ENCODE measurements around the gene TSEN54.
"Not testable (repeated sequence)": the region's sequence is repeated elsewhere in the genome, so short reads cannot be mapped to it uniquely, and the experiment has no call there.

The TSEN54 gene

GRCh38 chr17:75476752-75477489 lies 39.4 kb upstream of the TSEN54 start:
- Histone ChIP-seq H3K36me3 (ENCODE audit: control insufficient read depth, insufficient read depth, low read length) (no peaks in the 10 kb centered on the region), H3K9me3 (ENCODE audit: control insufficient read depth, insufficient read depth, low read length) (no peaks in the 10 kb centered on the region), H3K4me1 (ENCODE audit: control insufficient read depth, insufficient read depth, low read length) (peaks cover 1% of the 10 kb centered on the region; the same call in 1 of the 2 replicates), H3K27me3 (ENCODE audit: control insufficient read depth, insufficient read depth, low read length) (no peaks in the 10 kb centered on the region), H3K4me3 (ENCODE audit: low read length) (no peak overlapping the region), H3K27ac (ENCODE audit: low read length) (no peak overlapping the region)
- no CpG with 5 or more reads among the region's 11 CpGs for WGBS (ENCODE audit: insufficient coverage, insufficient read length)
- DNase-seq (ENCODE audit: low read depth, low spot score) = no peak

- not testable (repeated sequence) for H3K27me3 ChIP-seq (ENCODE audit: control insufficient read depth, insufficient read depth, low read length); H3K4me3 ChIP-seq (ENCODE audit: low read length); H3K36me3 ChIP-seq (ENCODE audit: control insufficient read depth, insufficient read depth, low read length); H3K27ac ChIP-seq (ENCODE audit: low read length); H3K9me3 ChIP-seq (ENCODE audit: control insufficient read depth, insufficient read depth, low read length); DNase-seq (ENCODE audit: low read depth, low spot score); H3K4me1 ChIP-seq (ENCODE audit: control insufficient read depth, insufficient read depth, low read length)
- no CpG with 5 or more reads among the region's 11 CpGs for WGBS (ENCODE audit: insufficient coverage, insufficient read length)
Observed at GRCh38 chr17:75477490-75477862, 38.9 kb upstream of the TSEN54 start.

GRCh38 chr17:75478508-75478907 lies 37.8 kb upstream of the TSEN54 start:
- no peak overlapping the region for H3K27ac ChIP-seq (ENCODE audit: low read length)
- no peaks in the 10 kb centered on the region for H3K9me3 ChIP-seq (ENCODE audit: control insufficient read depth, insufficient read depth, low read length)
- DNase-seq (ENCODE audit: low read depth, low spot score) = no peak
- WGBS (ENCODE audit: insufficient coverage, insufficient read length) = no CpG with 5 or more reads among the region's 7 CpGs
- H3K4me3 ChIP-seq (ENCODE audit: low read length) = no peak overlapping the region
- H3K4me1 ChIP-seq (ENCODE audit: control insufficient read depth, insufficient read depth, low read length) = peaks cover 1% of the 10 kb centered on the region; the same call in 1 of the 2 replicates
- H3K27me3 ChIP-seq (ENCODE audit: control insufficient read depth, insufficient read depth, low read length) = no peaks in the 10 kb centered on the region
- no peaks in the 10 kb centered on the region for H3K36me3 ChIP-seq (ENCODE audit: control insufficient read depth, insufficient read depth, low read length)

GRCh38 chr17:75480281-75480680 lies 36.0 kb upstream of the TSEN54 start:
- H3K4me1 ChIP-seq (ENCODE audit: control insufficient read depth, insufficient read depth, low read length) = peaks cover 1% of the 10 kb centered on the region; the same call in 1 of the 2 replicates
- no peaks in the 10 kb centered on the region for H3K36me3 ChIP-seq (ENCODE audit: control insufficient read depth, insufficient read depth, low read length)
- H3K27me3 ChIP-seq (ENCODE audit: control insufficient read depth, insufficient read depth, low read length) = no peaks in the 10 kb centered on the region
- no peaks in the 10 kb centered on the region for H3K9me3 ChIP-seq (ENCODE audit: control insufficient read depth, insufficient read depth, low read length)
- DNase-seq (ENCODE audit: low read depth, low spot score) = no peak
- H3K27ac ChIP-seq (ENCODE audit: low read length) = no peak overlapping the region
- no peak overlapping the region for H3K4me3 ChIP-seq (ENCODE audit: low read length)
- WGBS (ENCODE audit: insufficient coverage, insufficient read length) = no CpG with 5 or more reads among the region's 6 CpGs

GRCh38 chr17:75481194-75482068 lies 34.9 kb upstream of the TSEN54 start:
- no peaks in the 10 kb centered on the region for H3K27me3 ChIP-seq (ENCODE audit: control insufficient read depth, insufficient read depth, low read length)
- H3K27ac ChIP-seq (ENCODE audit: low read length) = no peak overlapping the region
- H3K36me3 ChIP-seq (ENCODE audit: control insufficient read depth, insufficient read depth, low read length) = no peaks in the 10 kb centered on the region
- WGBS (ENCODE audit: insufficient coverage, insufficient read length) = no CpG with 5 or more reads among the region's 13 CpGs
- H3K4me1 ChIP-seq (ENCODE audit: control insufficient read depth, insufficient read depth, low read length) = peaks cover 1% of the 10 kb centered on the region; the same call in 1 of the 2 replicates
- H3K9me3 ChIP-seq (ENCODE audit: control insufficient read depth, insufficient read depth, low read length) = no peaks in the 10 kb centered on the region
- H3K4me3 ChIP-seq (ENCODE audit: low read length) = no peak overlapping the region
- no peak for DNase-seq (ENCODE audit: low read depth, low spot score)

- Histone ChIP-seq H3K4me1 (ENCODE audit: control insufficient read depth, insufficient read depth, low read length) (peaks cover 1% of the 10 kb centered on the region; the same call in 1 of the 2 replicates), H3K9me3 (ENCODE audit: control insufficient read depth, insufficient read depth, low read length) (no peaks in the 10 kb centered on the region), H3K4me3 (ENCODE audit: low read length) (no peak overlapping the region), H3K27ac (ENCODE audit: low read length) (no peak overlapping the region), H3K27me3 (ENCODE audit: control insufficient read depth, insufficient read depth, low read length) (no peaks in the 10 kb centered on the region), H3K36me3 (ENCODE audit: control insufficient read depth, insufficient read depth, low read length) (no peaks in the 10 kb centered on the region)
- WGBS (ENCODE audit: insufficient coverage, insufficient read length) = no CpG with 5 or more reads among the region's 16 CpGs
- no peak for DNase-seq (ENCODE audit: low read depth, low spot score)
Observed at GRCh38 chr17:75482098-75482942, 34.0 kb upstream of the TSEN54 start.

- no peak for DNase-seq (ENCODE audit: low read depth, low spot score)
- no peaks in the 10 kb centered on the region for H3K9me3 ChIP-seq (ENCODE audit: control insufficient read depth, insufficient read depth, low read length)
- no CpG with 5 or more reads among the region's 12 CpGs for WGBS (ENCODE audit: insufficient coverage, insufficient read length)
- H3K27ac ChIP-seq (ENCODE audit: low read length) = no peak overlapping the region
- H3K4me1 ChIP-seq (ENCODE audit: control insufficient read depth, insufficient read depth, low read length) = no peaks in the 10 kb centered on the region
- no peak overlapping the region for H3K4me3 ChIP-seq (ENCODE audit: low read length)
- no peaks in the 10 kb centered on the region for H3K27me3 ChIP-seq (ENCODE audit: control insufficient read depth, insufficient read depth, low read length)
- H3K36me3 ChIP-seq (ENCODE audit: control insufficient read depth, insufficient read depth, low read length) = no peaks in the 10 kb centered on the region
Observed at GRCh38 chr17:75485688-75486087, 30.6 kb upstream of the TSEN54 start.

GRCh38 chr17:75486151-75486550 lies 30.2 kb upstream of the TSEN54 start:
- Histone ChIP-seq H3K27ac (ENCODE audit: low read length) (no peak overlapping the region), H3K36me3 (ENCODE audit: control insufficient read depth, insufficient read depth, low read length) (no peaks in the 10 kb centered on the region), H3K4me3 (ENCODE audit: low read length) (no peak overlapping the region), H3K27me3 (ENCODE audit: control insufficient read depth, insufficient read depth, low read length) (no peaks in the 10 kb centered on the region), H3K9me3 (ENCODE audit: control insufficient read depth, insufficient read depth, low read length) (no peaks in the 10 kb centered on the region), H3K4me1 (ENCODE audit: control insufficient read depth, insufficient read depth, low read length) (no peaks in the 10 kb centered on the region)
- no CpG with 5 or more reads among the region's 14 CpGs for WGBS (ENCODE audit: insufficient coverage, insufficient read length)
- no peak for DNase-seq (ENCODE audit: low read depth, low spot score)

GRCh38 chr17:75486951-75487350 lies 29.4 kb upstream of the TSEN54 start:
- H3K4me3 ChIP-seq (ENCODE audit: low read length) = no peak overlapping the region
- no peaks in the 10 kb centered on the region for H3K4me1 ChIP-seq (ENCODE audit: control insufficient read depth, insufficient read depth, low read length)
- no peaks in the 10 kb centered on the region for H3K27me3 ChIP-seq (ENCODE audit: control insufficient read depth, insufficient read depth, low read length)
- no peak overlapping the region for H3K27ac ChIP-seq (ENCODE audit: low read length)
- no CpG with 5 or more reads among the region's 5 CpGs for WGBS (ENCODE audit: insufficient coverage, insufficient read length)
- no peaks in the 10 kb centered on the region for H3K9me3 ChIP-seq (ENCODE audit: control insufficient read depth, insufficient read depth, low read length)
- peaks cover 4% of the 10 kb centered on the region for H3K36me3 ChIP-seq (ENCODE audit: control insufficient read depth, insufficient read depth, low read length)
- DNase-seq (ENCODE audit: low read depth, low spot score) = no peak
